HG02588 (cell line): Measurements from ENCODE around the gene C8G.

Experiments used
- ATAC-seq: cut with Tn5 transposase; IDR thresholded peaks from one replicate; pipeline ENCODE4 v1.9.1; 2021; ENCODE audit warnings: mild to moderate bottlenecking, moderate library complexity; ENCODE audit not compliant: unreplicated experiment

C8G gene

DNA sequence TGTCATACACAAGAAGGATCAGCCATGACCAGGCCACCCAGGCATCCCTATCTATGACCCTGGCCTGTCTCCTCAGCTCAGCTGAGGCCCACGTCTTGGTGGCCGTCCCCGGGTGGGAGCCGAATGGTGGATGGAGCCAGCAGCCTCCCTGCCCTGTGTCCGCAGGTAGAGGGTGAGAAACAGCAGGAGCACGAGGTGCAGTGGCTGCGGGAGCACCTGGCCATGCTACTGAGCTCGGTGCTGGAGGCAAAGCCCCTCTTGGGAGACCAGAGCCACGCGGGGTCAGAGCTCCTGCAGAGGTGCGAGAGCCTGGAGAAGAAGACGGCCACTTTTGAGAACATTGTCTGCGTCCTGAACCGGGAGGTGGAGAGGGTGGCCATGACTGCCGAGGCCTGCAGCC is 25.0 kb upstream of the C8G start:
- ATAC-seq = no peak

DNA sequence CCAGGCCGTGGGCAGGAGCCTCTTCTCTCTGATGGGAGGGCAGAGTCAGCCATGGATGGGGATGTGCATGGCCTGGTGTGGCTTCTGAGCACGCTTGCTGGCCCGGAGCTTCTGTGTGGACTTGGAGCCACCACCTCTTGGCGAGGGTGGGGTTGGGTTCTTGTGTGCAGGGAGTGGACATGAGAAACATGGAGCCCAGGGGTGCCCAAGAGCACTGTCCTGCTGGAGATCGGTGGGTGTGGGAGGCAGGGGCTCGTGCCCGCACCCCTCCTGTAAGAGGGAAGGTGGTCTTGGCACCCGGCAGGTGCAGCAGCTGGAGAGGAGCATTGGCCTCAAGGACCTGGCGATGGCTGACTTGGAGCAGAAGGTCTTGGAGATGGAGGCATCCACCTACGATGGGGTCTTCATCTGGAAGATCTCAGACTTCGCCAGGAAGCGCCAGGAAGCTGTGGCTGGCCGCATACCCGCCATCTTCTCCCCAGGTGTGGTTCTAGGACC is 24.3 kb upstream of the C8G start:
- ATAC-seq = no peak

DNA sequence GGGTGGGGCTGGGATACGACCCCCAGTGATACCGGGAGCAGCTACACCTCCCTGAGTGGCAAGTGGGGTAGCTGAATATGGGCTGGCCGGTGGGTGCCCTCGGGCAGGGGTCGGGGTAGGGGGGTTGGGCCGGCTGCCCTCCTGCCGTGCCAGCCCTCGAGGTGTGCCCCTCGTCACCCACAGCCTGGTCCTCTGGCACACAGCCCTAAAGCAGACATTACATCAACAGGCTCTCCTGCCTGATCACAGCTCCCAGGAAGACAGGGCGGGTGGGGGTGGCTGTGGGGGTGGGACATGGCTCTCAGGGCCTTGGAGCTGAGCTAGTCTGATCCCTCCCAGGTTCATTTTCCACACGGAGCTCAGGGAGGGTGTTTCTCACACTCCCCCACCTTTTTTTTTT is 23.7 kb upstream of the C8G start:
- no peak for ATAC-seq

DNA sequence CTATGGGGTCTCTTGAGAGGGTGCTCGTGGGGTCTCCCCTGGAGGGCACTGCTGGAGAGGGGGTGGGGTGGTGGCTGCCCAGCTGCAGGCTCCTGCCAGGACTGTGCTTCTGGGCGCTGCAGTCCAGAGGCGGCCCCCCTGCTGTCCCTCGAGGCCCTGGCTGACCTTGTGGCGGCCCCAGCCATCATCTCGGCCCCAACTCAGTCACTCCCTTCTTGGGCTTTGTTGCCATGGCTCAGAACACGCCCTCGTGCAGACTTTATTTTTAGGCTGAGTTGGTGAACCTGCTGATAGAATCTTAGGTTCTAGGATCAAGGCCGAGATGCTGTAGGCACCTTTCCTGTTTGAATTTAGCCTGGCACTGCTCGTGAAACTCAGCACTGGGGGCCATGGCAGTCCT is 23.3 kb upstream of the C8G start:
- no peak for ATAC-seq

DNA sequence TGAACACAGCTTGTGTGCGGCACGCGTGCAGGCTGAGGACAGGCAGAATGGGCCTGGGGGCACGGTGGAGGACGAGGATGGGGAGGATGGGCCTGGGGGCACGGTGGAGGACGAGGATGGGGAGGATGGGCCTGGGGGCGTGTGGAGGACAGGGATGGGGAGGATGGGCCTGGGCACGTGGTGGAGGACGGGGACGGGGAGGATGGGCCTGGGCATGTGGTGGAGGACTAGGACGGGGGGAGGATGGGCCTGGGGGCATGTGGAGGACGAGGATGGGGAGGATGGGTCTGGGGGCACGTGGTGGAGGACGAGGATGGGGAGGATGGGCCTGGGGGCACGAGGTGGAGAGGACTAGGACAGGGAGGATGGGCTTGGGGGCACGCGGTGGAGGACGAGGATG is 22.5 kb upstream of the C8G start:
- ATAC-seq = no peak

DNA sequence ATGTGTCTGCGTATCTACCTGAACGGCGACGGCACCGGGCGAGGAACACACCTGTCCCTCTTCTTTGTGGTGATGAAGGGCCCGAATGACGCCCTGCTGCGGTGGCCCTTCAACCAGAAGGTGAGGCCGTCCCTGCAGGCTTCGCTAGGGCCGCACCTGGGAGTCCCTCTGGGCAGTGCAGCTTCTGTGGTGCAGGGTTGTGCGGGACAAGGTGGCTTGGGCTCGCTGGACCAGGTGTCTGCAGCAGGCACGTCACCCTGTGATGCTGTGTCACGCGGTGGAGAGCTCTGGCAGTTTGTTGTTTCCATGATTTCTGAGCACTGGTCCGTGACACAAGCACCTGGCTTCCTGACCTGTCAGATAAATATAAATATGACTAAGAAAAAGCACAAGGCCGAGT is 21.2 kb upstream of the C8G start:
- ATAC-seq = no peak

DNA sequence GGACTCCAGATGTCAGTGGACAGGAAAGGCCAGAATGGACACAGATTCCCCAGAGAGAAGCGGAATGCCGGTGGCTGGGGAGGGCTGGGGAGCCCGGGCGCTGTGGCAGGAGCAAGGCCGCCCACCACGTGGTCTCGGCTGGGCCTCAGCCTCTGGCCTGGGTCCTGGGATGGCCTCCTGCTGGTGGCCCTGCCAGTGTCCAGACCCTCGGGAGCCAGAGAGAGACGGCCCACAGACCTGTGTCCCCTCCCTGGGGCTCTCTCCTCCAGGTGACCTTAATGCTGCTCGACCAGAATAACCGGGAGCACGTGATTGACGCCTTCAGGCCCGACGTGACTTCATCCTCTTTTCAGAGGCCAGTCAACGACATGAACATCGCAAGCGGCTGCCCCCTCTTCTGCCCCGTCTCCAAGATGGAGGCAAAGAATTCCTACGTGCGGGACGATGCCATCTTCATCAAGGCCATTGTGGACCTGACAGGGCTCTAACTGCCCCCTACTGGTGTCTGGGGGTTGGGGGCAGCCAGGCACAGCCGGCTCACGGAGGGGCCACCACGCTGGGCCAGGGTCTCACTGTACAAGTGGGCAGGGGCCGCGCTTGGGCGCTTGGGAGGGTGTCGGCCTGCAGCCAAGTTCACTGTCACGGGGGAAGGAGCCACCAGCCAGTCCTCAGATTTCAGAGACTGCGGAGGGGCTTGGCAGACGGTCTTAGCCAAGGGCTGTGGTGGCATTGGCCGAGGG is 19.5 kb upstream of the C8G start:
- ATAC-seq = no peak

DNA sequence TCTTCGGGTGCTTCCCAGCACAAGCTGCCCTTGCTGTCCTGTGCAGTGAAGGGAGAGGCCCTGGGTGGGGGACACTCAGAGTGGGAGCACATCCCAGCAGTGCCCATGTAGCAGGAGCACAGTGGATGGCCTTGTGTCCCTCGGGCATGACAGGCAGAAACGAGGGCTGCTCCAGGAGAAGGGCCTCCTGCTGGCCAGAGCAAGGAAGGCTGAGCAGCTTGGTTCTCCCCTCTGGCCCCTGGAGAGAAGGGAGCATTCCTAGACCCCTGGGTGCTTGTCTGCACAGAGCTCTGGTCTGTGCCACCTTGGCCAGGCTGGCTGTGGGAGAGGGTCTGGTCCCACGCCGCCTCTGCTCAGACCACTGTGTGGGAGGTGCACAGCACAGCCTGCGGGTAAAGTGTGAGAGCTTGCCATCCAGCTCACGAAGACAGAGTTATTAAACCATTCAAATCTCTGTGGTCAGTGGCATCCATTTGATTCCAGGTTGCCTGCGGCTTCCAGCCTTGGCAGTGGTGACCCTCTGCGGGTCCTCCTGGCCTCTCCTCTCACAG is 18.8 kb upstream of the C8G start:
- no peak for ATAC-seq

DNA sequence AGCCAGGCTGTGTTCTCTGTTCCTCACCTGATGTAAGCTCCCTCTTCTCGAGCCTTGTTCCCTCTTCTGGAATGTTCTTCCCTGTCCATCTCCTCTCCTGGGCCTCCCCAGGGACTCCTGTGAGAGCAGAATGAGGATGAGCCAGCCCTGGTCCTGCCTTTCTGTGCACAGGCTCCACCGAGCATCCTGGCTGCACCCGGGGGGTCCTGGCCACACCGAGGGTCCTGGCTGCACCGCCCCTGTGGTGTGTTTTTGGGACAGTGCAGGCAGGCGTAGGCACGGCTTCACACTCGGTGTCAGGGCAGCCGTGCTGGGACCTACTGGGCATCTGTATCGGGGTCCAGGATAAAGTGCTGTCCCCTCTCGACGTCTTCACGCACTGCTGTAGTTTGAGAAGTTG is 18.3 kb upstream of the C8G start:
- ATAC-seq = no peak

DNA sequence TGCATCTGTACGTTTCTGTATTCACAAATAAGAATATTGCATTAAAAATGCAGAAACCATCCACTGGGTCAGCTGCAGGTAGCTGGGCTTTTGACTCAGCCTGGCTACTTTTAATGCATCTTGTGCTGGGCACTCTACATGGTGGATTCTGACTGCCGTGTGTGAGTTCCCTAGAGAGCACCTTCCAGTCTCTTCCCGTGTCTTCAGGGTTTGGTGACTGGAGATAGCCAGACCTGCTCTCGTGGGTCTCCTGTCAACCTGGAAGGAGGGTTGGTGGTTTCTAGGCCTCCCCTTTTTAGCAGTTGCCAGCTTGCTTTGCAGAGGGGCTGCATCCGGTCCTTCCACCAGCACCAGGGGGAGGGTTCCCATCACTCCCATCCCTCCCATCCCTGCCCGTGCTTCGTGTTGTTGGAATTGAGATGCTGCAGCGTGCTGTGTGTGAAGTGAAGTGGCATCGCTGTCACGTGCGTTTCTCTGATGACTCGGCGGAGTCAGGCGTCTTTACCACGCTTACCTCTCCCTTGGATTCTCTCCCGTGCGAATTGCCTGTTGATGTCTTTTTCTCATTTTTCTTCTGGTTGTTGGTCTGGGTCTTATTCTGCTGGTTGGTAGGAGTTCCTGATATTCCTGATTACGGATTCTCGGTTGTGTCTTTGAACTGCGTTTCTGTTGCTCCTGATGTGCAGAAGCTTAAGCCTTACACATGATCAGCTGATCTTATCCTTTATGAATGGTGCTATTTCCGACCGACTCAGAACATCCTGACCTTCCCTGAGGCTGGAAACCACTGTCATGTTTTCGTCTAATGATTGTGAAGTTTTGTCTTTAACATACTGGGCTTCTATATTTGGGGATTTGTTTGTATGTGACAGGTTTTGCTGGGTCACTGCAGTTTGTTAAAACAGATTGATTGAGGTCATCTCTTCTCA is 17.4 kb upstream of the C8G start:
- no peak for ATAC-seq

DNA sequence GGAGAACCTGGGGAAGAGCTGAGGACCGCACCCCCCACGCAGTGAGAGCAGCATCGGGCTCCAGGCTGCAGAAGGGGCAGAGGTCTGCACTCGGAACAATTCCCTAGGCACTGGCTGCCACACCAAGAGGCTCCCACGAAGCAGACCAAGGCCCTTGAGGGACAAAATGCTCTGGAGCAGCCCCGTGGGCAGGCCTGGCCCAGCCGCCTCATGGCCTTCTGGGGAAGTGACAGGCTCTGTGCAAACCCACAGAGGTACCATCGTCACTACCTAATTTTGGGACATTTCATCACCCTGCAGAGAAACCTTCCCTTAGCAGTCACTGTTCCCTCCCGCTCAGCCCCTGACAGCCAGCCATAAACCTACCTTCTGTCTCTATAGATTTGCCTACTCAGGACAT is 16.5 kb upstream of the C8G start:
- ATAC-seq = no peak

DNA sequence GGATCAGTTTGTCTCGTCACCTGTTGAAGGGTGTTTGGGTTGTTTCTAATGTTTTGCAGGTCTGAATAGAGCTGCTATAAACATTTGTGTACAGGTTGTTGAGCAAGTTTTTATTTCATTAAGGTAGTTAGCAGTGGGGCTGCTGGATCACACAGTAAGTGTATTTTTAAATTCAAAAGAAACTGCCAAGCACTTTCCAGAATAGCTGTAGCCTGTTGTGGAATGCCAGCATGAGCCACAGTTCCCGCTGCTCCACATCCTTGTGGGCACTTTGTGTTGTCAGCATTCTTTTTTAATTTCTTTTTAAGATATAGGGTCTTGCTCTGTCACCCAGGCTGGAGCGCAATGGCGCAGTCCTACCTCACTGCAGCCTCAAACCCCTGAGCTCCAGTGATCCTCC is 15.0 kb upstream of the C8G start:
- ATAC-seq = no peak

DNA sequence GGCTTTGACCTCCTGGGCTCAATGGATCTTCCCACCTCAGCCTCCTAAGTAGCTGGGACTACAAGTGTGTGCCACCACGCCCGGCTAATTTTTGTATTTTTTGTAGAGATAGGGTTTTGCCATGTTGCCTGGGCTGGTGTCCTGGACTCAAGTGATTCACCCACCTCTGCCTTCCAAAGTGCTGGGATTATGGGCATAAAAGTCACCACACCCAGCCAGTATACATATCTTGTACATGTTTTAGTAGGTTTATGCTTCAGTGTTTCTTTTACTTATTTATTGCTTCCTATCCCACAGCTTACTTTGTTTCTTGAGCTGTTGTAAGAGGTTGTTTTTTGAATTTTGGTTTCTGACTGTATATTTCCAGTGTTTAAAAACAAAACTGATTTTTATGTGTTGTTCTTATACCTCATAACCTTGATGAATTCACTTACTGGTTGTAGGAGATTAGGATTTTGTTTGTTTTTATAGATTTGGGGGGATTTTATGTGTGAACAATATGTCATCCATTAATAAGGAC is 13.4 kb upstream of the C8G start:
- no peak for ATAC-seq

DNA sequence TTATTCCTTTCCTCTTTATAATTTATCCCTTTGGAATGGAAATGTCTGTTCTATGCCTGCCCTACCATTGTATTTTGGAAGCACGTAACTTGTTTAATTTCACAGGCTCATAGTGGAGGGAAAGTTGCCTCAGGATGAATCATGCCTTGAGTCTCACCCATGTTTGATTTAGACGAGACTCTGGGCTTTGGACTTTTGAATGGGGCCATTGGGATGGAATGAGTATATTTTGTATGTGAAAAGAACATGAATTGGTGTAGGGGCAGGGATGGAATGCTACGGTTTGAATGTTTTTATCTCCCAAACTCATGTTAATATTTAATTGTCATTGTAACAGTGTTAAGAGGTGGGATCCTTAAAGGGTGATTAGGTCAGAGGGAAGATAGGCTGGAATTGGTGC is 10.8 kb upstream of the C8G start:
- no peak for ATAC-seq

DNA sequence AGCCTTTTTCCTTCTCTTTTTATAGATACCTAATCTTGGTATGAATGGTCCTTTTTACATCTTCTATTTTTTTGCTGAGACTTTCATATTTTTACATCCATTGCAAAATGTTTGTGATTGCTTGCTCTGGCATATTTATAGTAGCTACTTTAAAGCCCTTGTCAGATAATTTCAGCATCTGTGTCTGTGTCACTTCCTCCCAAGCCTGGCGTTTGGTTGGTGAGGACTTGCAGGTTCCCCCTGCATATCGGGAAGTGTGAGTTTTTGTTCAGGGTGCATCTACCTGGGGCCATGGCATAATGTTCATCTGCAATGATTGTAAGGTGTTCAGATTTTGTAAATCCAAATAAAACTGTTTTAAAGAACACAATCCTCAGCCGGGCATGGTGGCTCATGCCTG is 9.4 kb upstream of the C8G start:
- no peak for ATAC-seq

DNA sequence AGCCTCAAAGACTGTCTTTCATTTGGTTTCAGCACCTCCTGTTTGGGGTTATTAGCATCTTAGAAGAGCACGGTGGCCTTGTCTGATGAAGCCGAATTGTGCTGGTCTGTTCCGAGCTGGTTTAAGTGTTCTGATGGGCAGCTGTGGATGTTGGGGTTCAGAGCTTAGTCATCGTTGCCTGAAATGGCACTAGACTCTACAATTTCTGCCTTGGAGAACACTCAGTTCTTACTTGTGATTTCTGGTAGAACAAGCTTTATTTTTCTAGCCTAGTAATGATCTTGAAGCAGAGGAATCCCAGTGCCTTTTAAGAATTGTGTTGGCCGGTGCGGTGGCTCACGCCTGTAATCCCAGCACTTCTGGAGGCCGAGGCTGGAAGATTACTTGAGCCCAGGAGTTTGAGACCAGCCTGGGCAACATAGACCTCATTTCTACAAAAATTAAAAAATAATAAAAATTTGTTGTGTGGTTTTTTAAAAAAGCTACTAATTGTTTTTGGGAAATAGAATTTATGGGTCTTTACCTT is 8.3 kb upstream of the C8G start:
- ATAC-seq = no peak

DNA sequence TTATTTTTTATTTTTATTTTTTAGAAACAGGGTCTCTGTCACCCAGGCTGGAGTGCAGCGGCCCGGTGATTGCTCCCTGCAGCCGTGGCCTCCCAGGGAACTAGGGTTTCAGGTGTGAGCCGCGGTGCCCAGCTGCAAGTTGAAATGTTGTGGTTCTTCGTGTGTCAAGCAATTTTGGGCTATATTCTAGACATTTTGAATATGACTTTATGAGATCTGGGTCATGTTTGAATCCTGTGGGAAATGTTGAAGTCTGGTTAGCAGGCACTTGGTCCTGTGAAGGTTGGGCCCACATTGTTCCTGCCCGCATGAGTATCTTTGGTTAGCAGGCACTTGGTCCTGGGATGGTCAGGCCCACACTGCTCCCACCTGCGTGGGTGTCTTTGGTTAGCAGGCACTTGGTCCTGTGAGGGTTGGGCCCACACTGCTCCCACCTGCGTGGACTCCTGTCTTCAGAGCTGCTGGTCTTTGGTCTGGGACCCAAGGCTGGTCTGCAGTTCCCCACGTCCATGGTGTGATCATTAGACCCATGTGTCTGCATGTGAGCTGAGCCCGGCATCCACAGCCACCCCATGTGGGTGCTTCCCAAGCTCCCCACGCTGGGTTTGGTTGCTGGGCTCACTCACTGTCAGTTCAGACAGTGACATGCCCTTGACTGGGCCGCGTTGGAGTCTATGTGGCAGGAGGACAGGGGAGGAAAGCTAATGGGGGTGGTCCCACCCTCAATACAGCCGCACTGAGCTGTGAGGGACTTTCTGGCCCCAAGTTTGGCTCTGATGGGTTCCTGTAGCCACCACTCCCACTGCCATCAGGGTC is 7.6 kb upstream of the C8G start:
- no peak for ATAC-seq

DNA sequence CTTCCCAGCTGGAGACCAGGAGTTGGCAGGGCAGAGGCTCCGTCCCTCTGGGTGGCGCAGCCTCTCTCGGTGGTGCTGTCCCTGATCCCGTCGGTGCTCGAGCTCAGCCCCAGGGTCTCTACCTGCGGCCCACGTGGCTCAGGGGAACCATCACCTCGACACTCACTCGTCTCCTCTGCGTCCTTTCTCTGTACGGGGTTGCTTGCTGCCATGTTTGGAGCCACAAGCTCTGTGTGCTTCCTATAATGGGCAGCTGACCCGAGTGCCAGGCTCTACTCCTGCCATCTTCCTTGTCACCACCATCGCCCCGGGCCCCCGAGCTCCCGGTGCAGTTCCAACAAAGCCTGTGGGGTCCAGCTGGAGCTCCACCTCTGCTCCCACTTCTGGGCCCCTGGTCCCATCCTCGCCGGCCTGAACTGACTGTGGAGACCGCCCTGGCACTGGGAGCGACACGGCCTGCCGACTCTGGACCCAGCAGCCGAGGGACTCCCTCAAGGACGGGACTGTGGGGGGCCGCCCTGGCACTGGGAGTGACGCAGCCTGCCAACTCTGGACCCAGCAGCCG is 5.5 kb upstream of the C8G start:
- no peak for ATAC-seq

DNA sequence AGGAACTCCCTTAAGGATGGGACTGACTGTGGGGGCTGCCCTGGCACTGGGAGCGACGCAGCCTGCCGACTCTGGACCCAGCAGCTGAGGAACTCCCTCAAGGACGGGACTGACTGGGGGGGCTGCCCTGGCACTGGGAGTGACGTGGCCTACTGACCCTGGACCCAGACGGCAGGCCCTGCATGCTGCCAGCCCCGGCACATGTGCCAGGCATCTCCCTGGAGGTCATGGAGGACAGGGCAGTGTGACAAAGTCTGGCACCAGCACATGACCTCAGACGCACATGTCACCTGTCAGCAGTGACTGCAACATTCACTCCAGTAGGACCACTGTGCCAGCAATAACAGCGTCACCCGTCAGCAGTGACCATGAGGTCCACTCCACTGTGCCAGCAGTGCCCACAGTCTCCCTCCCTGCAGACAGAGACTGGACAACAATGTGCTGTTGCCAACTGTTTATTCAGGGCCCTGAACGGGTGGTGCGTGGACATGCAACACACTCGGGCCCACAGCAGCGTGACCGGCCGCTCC is 5.0 kb upstream of the C8G start:
- ATAC-seq = no peak
